K562 (cell line): ENCODE results near the gene SAMD14. TPM values are rescaled to one million over a fixed set of nuclear protein-coding genes. Genes with fewer than 3 reads are reported as not detected.
A peak's percentile ranks its signal among the peaks of the same experiment; 100 is the strongest.

ENCODE experiments used
- ATAC-seq: fragments of 200-7000 bp; cut with Tn5 transposase; 3 replicates; pipeline ENCODE4 v1.9.1; 2020; ENCODE audit warnings: moderate library complexity
- BruUV-seq: library from RNA; stranded (reverse); fragments of 400-500 nt; replicated peaks from 2 replicates; lab custom pipeline; 2021; lab: Mats Ljungman, UMichigan
- CTCF ChIA-PET: fragments of 300-600 bp; formaldehyde crosslinking; extraction: SDS; loops from one replicate; lab custom pipeline; 2021; ENCODE audit warnings: low intra/inter-chr PET ratio; lab: Yijun Ruan, JAX
- POLR2A ChIA-PET: fragments of 300-600, 350-650 bp; sonication (Branson Sonifier 250); formaldehyde crosslinking; extraction: SDS; loops from one replicate; lab custom pipeline; 2021; ENCODE audit warnings: antibody characterized with exemption, inconsistent platforms; lab: Yijun Ruan, JAX
- DNase-seq, 4 experiments: peaks; one replicate each; pipeline versions ENCODE4 v3.0.0 to v3.0.0-alpha.2; 2011 to 2018; ENCODE audit warnings: low spot score in 3 of 4, mixed read lengths in 3 of 4; ENCODE audit errors: extremely low read depth in 1 of 4
- FAIRE-seq: peaks from 2 replicates; lab custom pipeline; 2011; peaks lifted over from hg19 to GRCh38; lab: Jason Lieb, UNC
- H2AFZ ChIP-seq: 2 replicates; pipeline ENCODE4 v1.6.0; 2011; ENCODE audit warnings: low read depth, low read length, control low read depth, inconsistent platforms
- H3K27ac ChIP-seq: fragments of 200-600 bp; 3 replicates; pipeline ENCODE4 v1.8.0; 2011; ENCODE audit warnings: low read depth, mild to moderate bottlenecking, control low read depth, inconsistent platforms, low read length, moderate library complexity, mixed read lengths; ENCODE audit errors: extremely low read depth
- H3K27me3 ChIP-seq, 2 experiments: fragments of 300-600 bp in 1 of 2; 2 replicates in 1 of 2; 3 replicates in 1 of 2; pipeline versions ENCODE4 v1.6.0 to v1.8.0; 2011; ENCODE audit warnings: inconsistent platforms in 2 of 2, low read length in 2 of 2, mild to moderate bottlenecking in 1 of 2, mixed read lengths in 1 of 2, moderate library complexity in 1 of 2; ENCODE audit not compliant: control insufficient read depth in 2 of 2, insufficient read depth in 2 of 2
- H3K36me3 ChIP-seq: fragments of 300-600 bp; 3 replicates; pipeline ENCODE4 v1.8.0; 2011; ENCODE audit warnings: mild to moderate bottlenecking, low read length, inconsistent platforms; ENCODE audit not compliant: control insufficient read depth, insufficient read depth
- H3K4me1 ChIP-seq, 2 experiments: fragments of 200-600 bp in 1 of 2; replicated peaks in 1 of 2; 2 replicates in 1 of 2; 3 replicates in 1 of 2; pipeline versions ENCODE4 v1.5.1 to v1.8.0; 2011; ENCODE audit warnings: inconsistent platforms in 2 of 2, low read length in 2 of 2, mild to moderate bottlenecking in 1 of 2, mixed read lengths in 1 of 2, moderate library complexity in 1 of 2; ENCODE audit not compliant: control insufficient read depth in 2 of 2, insufficient read depth in 2 of 2
- H3K4me2 ChIP-seq: 2 replicates; pipeline ENCODE4 v1.6.1; 2011; ENCODE audit warnings: low read length, control low read depth, inconsistent platforms, mixed read lengths; ENCODE audit not compliant: insufficient read depth
- H3K4me3 ChIP-seq: fragments of 200-600 bp; sonication (generic), shearing (Covaris generic); 2 replicates; pipeline ENCODE4 v1.5.1; 2016; ENCODE audit warnings: control low read depth, inconsistent platforms
- H3K79me2 ChIP-seq: fragments of 200-600 bp; 3 replicates; pipeline ENCODE4 v1.8.0; 2011; ENCODE audit warnings: low read length, inconsistent platforms; ENCODE audit not compliant: control insufficient read depth, insufficient read depth
- H3K9ac ChIP-seq, 2 experiments: 2 replicates each; pipeline versions ENCODE4 v1.6.0 to v1.6.1; 2011; ENCODE audit warnings: low read depth in 2 of 2, low read length in 2 of 2, control low read depth in 1 of 2, inconsistent platforms in 1 of 2, mild to moderate bottlenecking in 1 of 2, mixed read lengths in 1 of 2; ENCODE audit not compliant: insufficient read depth in 1 of 2
- H3K9me1 ChIP-seq: one replicate; pipeline ENCODE4 v1.6.0; 2011; ENCODE audit warnings: inconsistent platforms, mild to moderate bottlenecking, low read length, moderate library complexity; ENCODE audit not compliant: control insufficient read depth, insufficient read depth
- H3K9me3 ChIP-seq: replicated peaks from 2 replicates; pipeline ENCODE4 v1.5.1; 2011; ENCODE audit warnings: low read depth, low read length, inconsistent platforms; ENCODE audit not compliant: control insufficient read depth, insufficient read depth
- H4K20me1 ChIP-seq: replicated peaks from 2 replicates; pipeline ENCODE4 v1.6.1; 2011; ENCODE audit warnings: low read length, inconsistent platforms, mixed read lengths; ENCODE audit not compliant: control insufficient read depth, insufficient read depth
- BHLHE40 ChIP-seq: IDR thresholded peaks from 2 replicates; pipeline ENCODE4 v1.6.1; 2011; ENCODE audit warnings: low read length, improper control_type of control experiment
- MAX ChIP-seq: sonication (generic); formaldehyde crosslinking; IDR thresholded peaks from 2 replicates; pipeline ENCODE4 v1.9.0; 2022; ENCODE audit warnings: mild to moderate bottlenecking, missing genetic modification reagents
- ZBTB33 ChIP-seq: sonication (generic); formaldehyde crosslinking; IDR thresholded peaks from 2 replicates; pipeline ENCODE4 v1.8.1; 2023; ENCODE audit warnings: mild to moderate bottlenecking, missing genetic modification reagents
- ZNF75A ChIP-seq: fragments of 450-650 bp; formaldehyde crosslinking; IDR thresholded peaks from 2 replicates; pipeline ENCODE4 v1.4.0; 2020; ENCODE audit warnings: mild to moderate bottlenecking
- WGBS: fragments of 100-300 bp; shearing (Covaris generic); methylation state at CpG from one replicate; pipeline ENCODE4 v1.1.6; 2016; ENCODE audit warnings: low coverage, mixed read lengths; ENCODE audit not compliant: insufficient coverage; ENCODE audit errors: missing lambda C conversion rate; 5-methylcytosine and 5-hydroxymethylcytosine counted together
- in situ Hi-C: fragments of 300-500 bp; cut with MboI; formaldehyde crosslinking; loops from 4 replicates; pipeline ENCODE4 v1.15.0; 2018; ENCODE audit warnings: inconsistent platforms, mixed read lengths
- intact Hi-C: fragments of 100-400 bp; cut with micrococcal nuclease; formaldehyde crosslinking; loops from 2 replicates; pipeline ENCODE4 v1.14.2; 2022
- polyA plus RNA-seq, 8 experiments: library from polyadenylated mRNA; depleted of rRNA in 4 of 8; stranded (reverse) in 5 of 8; unstranded in 3 of 8; fragments of >200 nt; fragmentation: Nextera tagmentation in 2 of 8; fragmentation: Illumina TruSeq in 1 of 8; extraction: Ambion mirVana in 2 of 8; extraction: Trizol in 1 of 8; gene quantifications; 2 replicates each; pipeline versions ENCODE4 v1.2.1 to v1.2.3, GENCODE V29; 2011 to 2014; ENCODE audit warnings: inconsistent platforms in 1 of 8, missing spikeins in 1 of 8
- total RNA-seq, 7 experiments: library from RNA; depleted of rRNA in 6 of 7; stranded (reverse); fragments of >200 nt in 6 of 7; fragmentation: Illumina TruSeq in 2 of 7; extraction: Trizol in 2 of 7; gene quantifications; 2 replicates each; pipeline versions ENCODE4 v1.2.1 to v1.2.3, GENCODE V29; 2011 to 2021; ENCODE audit warnings: low replicate concordance in 1 of 7

SAMD14 gene
- total and polyA plus RNA-seq, 9 of the 15 experiments (the other 6 are each of a cell fraction or from before 2014, with no cell fraction given), result 0.04 to 0.07 TPM; not detected in 7

- Histone ChIP-seq H3K27me3 (peaks cover 9 to 26% of the 10 kb centered on the region in 2 experiments; a peak in 4 of 5 replicates), H3K9me1 (peaks cover 4% of the 10 kb centered on the region), H3K79me2 (no peaks in the 10 kb centered on the region), H3K27ac (no peak overlapping the region), H2AFZ (no peak overlapping the region), H3K9ac (no peak overlapping the region), H3K4me2 (no peak overlapping the region), H4K20me1 (0 out of 2 replicates have a peak, but pooled peaks cover 12% of the 10 kb centered on the region), H3K4me3 (no peak overlapping the region), H3K9me3 (no peaks in the 10 kb centered on the region), H3K36me3 (no peaks in the 10 kb centered on the region), H3K4me1 (peaks cover 25 to 36% of the 10 kb centered on the region in 2 experiments; a peak in 4 of 5 replicates)
- DNase-seq, result no peak
- FAIRE-seq, result no peak
- ATAC-seq, result no peak
- CTCF ChIA-PET, result interaction anchor here (0.5 kb wide), 1 partner anchor 190 kb away, joined by 6 read pairs; no protein-coding TSS in a partner anchor
- POLR2A ChIA-PET, result interaction anchor here (0.6 to 0.8 kb wide), 2 partner anchors 17 to 62 kb away, joined by 3 to 4 read pairs; no protein-coding TSS in a partner anchor
- 29% methylated on average over 4 of the region's 4 CpGs for WGBS
- BruUV-seq, result no TSS peak
- in situ Hi-C loops (loop anchor here (5.0 kb wide), 1 partner anchor 194 kb away; no protein-coding TSS in a partner anchor), intact Hi-C loops (no loop called here)
- TF ChIP-seq ZNF75A, result no peak
- no peak for TF ChIP-seq ZBTB33 (CRISPR knock-in tag)
- peak; percentile 17; the same call in 1 of the 2 replicates for TF ChIP-seq BHLHE40
- TF ChIP-seq MAX (CRISPR knock-in tag), result no peak
Observed at GRCh38 chr17:50097926-50098325, 32.0 kb downstream of the SAMD14 start.
